Mucosa of descending colon (tissue), 3 donors: ENCODE data around the gene PAQR4. TPM values are rescaled to one million over a fixed set of nuclear protein-coding genes. Genes with fewer than 3 reads are reported as not detected.

Source experiments
- ATAC-seq: fragments of 200-7000 bp; cut with Tn5 transposase; one replicate; pipeline ENCODE4 v1.9.1; 2020; ENCODE audit warnings: mild to moderate bottlenecking, moderate library complexity
- DNase-seq, 3 donors: peaks; one replicate each; pipeline ENCODE4 v3.0.0-alpha.2; 2020
- H3K36me3 ChIP-seq: fragments of 200-600 bp; one replicate; pipeline ENCODE4 v1.8.0; 2021; ENCODE audit warnings: low read depth, mild to moderate bottlenecking
- H3K4me1 ChIP-seq: fragments of 200-600 bp; one replicate; pipeline ENCODE4 v1.8.0; 2021; ENCODE audit warnings: low read depth, mild to moderate bottlenecking
- H3K4me3 ChIP-seq: fragments of 200-600 bp; one replicate; pipeline ENCODE4 v1.8.0; 2021; ENCODE audit warnings: mild to moderate bottlenecking
- H3K9me3 ChIP-seq: fragments of 200-600 bp; one replicate; pipeline ENCODE4 v1.8.0; 2021; ENCODE audit warnings: mild to moderate bottlenecking
- CTCF ChIP-seq: fragments of 200-600 bp; IDR thresholded peaks from one replicate; pipeline ENCODE4 v1.8.0; 2022; ENCODE audit warnings: antibody characterized with exemption, mild to moderate bottlenecking
- intact Hi-C, 2 donors: fragments of 100-400 bp; cut with DNase I in 1 of 2; cut with micrococcal nuclease in 1 of 2; formaldehyde crosslinking; loops; one replicate each; pipeline versions ENCODE4 v1.11.0 to v1.11.1; 2022; cut with DNase I, micrococcal nuclease
- total RNA-seq, 3 donors: library from RNA; stranded (reverse); fragmentation: NEBNext Ultra II Directional in 2 of 3; extraction: Animal tissue kit (Norgen Biotek cat#: 25700) in 2 of 3; gene quantifications; one replicate each; pipeline versions ENCODE4 v1.2.1 to v1.2.4, GENCODE V29; 2021 to 2023
- donor health status: DM: no; HTN: no; CAD: no; lungs with moderate emphysema.
- donor health status: DM: no; HTN: no; CAD: no.
- donor health status: DM: no; HTN: yes; CAD: no.

The PAQR4 gene
- total RNA-seq, 3 donors from 2014 or later = 4.2 to 16.1 (median 8.0) TPM

GRCh38 chr16:2968368-2968737 lies 795 bp upstream of the PAQR4 start:
- Histone ChIP-seq H3K36me3 (no peaks in the 10 kb centered on the region), H3K4me1 (peaks cover 37% of the 10 kb centered on the region), H3K4me3 (no peak overlapping the region), H3K9me3 (no peaks in the 10 kb centered on the region)
- intact Hi-C loops = no loop called here
- peak; percentile 41 for ATAC-seq
- peak in 2 of 3 donors; percentile 65 to 77 for DNase-seq
- no peak for TF ChIP-seq CTCF

- peak; percentile 70 to 82 (median 82) for DNase-seq
- Histone ChIP-seq H3K4me3 (peak overlapping the region; percentile 42), H3K36me3 (no peaks in the 10 kb centered on the region), H3K4me1 (peaks cover 23% of the 10 kb centered on the region), H3K9me3 (no peaks in the 10 kb centered on the region)
- TF ChIP-seq CTCF = peak; percentile 14
- peak; percentile 44 for ATAC-seq
- intact Hi-C loops = no loop called here
Observed at GRCh38 chr16:2969545-2970521, 685 bp downstream of the PAQR4 start.

GRCh38 chr16:2970563-2970962 lies 1.4 kb downstream of the PAQR4 start:
- Histone ChIP-seq H3K36me3 (no peaks in the 10 kb centered on the region), H3K4me3 (no peak overlapping the region), H3K4me1 (peaks cover 16% of the 10 kb centered on the region), H3K9me3 (no peaks in the 10 kb centered on the region)
- no peak for TF ChIP-seq CTCF
- ATAC-seq (no peak), DNase-seq (no peak)
- intact Hi-C loops = no loop called here

- H3K4me3 ChIP-seq = no peak overlapping the region
- TF ChIP-seq CTCF = no peak
- H3K4me1 ChIP-seq = peaks cover 16% of the 10 kb centered on the region
- DNase-seq (no peak), ATAC-seq (no peak)
- no peaks in the 10 kb centered on the region for H3K9me3 ChIP-seq
- intact Hi-C loops = no loop called here
- H3K36me3 ChIP-seq = no peaks in the 10 kb centered on the region
Observed at GRCh38 chr16:2971134-2971984, 2.2 kb downstream of the PAQR4 start.

- TF ChIP-seq CTCF = no peak
- no peak for DNase-seq
- H3K9me3 ChIP-seq = no peaks in the 10 kb centered on the region
- H3K4me1 ChIP-seq = peaks cover 9% of the 10 kb centered on the region
- intact Hi-C loops = no loop called here
- no peak overlapping the region for H3K4me3 ChIP-seq
- no peak for ATAC-seq
- H3K36me3 ChIP-seq = no peaks in the 10 kb centered on the region
Observed at GRCh38 chr16:2971985-2972784, 3.0 kb downstream of the PAQR4 start.
